HEK293 (cell line): ENCODE measurements around the gene EXOSC9.

Experiments
- CTCF ChIP-seq: fragments of 450-650 bp; formaldehyde crosslinking; IDR thresholded peaks from 2 replicates; pipeline ENCODE4 v1.5.1; 2016; ENCODE audit warnings: missing biosample characterization, missing genetic modification characterization
- OSR2 ChIP-seq: fragments of 450-650 bp; formaldehyde crosslinking; IDR thresholded peaks from 2 replicates; pipeline ENCODE4 v1.5.1; 2016; ENCODE audit warnings: missing biosample characterization, missing genetic modification characterization
- PRDM1 ChIP-seq: fragments of 450-650 bp; formaldehyde crosslinking; IDR thresholded peaks from 2 replicates; pipeline ENCODE4; 2016; ENCODE audit warnings: missing biosample characterization, missing genetic modification characterization
- SALL2 ChIP-seq: fragments of 450-650 bp; formaldehyde crosslinking; IDR thresholded peaks from 2 replicates; pipeline ENCODE4 v1.5.0; 2017; ENCODE audit warnings: missing biosample characterization, mild to moderate bottlenecking, missing genetic modification characterization, borderline replicate concordance
- SP7 ChIP-seq: fragments of 450-650 bp; formaldehyde crosslinking; IDR thresholded peaks from 2 replicates; pipeline ENCODE4 v1.5.1; 2016; ENCODE audit warnings: missing biosample characterization, missing genetic modification characterization
- ZBTB21 ChIP-seq: fragments of 450-650 bp; formaldehyde crosslinking; IDR thresholded peaks from 2 replicates; pipeline ENCODE4 v1.5.1; 2017; ENCODE audit warnings: missing biosample characterization, missing genetic modification characterization
- ZBTB7A ChIP-seq: fragments of 450-650 bp; formaldehyde crosslinking; IDR thresholded peaks from 2 replicates; pipeline ENCODE4 v1.5.1; 2016; ENCODE audit warnings: low read depth, missing biosample characterization, missing genetic modification characterization
- ZNF132 ChIP-seq: fragments of 450-650 bp; formaldehyde crosslinking; IDR thresholded peaks from 2 replicates; pipeline ENCODE4 v1.5.1; 2017; ENCODE audit warnings: missing biosample characterization, missing genetic modification characterization, borderline replicate concordance
- ZNF146 ChIP-seq: fragments of 450-650 bp; formaldehyde crosslinking; IDR thresholded peaks from 2 replicates; pipeline ENCODE4 v1.5.1; 2016; ENCODE audit warnings: missing biosample characterization, missing genetic modification characterization
- ZNF626 ChIP-seq: fragments of 450-650 bp; sonication (Bioruptor Pico); formaldehyde crosslinking; IDR thresholded peaks from 2 replicates; pipeline ENCODE4 v1.5.1; 2018; ENCODE audit warnings: missing biosample characterization, missing genetic modification characterization, inconsistent platforms
- ZNF704 ChIP-seq: fragments of 450-650 bp; formaldehyde crosslinking; IDR thresholded peaks from 2 replicates; pipeline ENCODE4 v1.5.1; 2016; ENCODE audit warnings: missing biosample characterization, missing genetic modification characterization

- no peak for TF ChIP-seq ZNF132 (tag by site-specific recombination)
- TF ChIP-seq CTCF (tag by site-specific recombination): no peak
- no peak for TF ChIP-seq PRDM1 (tag by site-specific recombination)
- no peak for TF ChIP-seq SP7 (tag by site-specific recombination)
- no peak for TF ChIP-seq ZBTB21
- no peak for TF ChIP-seq OSR2 (tag by site-specific recombination)
- TF ChIP-seq ZNF146 (tag by site-specific recombination): no peak
- TF ChIP-seq SALL2 (tag by site-specific recombination): no peak
- no peak for TF ChIP-seq ZNF626 (tag by site-specific recombination)
- TF ChIP-seq ZNF704 (tag by site-specific recombination): no peak
- no peak for TF ChIP-seq ZBTB7A (tag by site-specific recombination)
These were observed 5.3 kb downstream of the EXOSC9 start for GRCh38 chr4:121806411-121806810.
